HG03378 (cell line): Measurements from ENCODE around the gene ASXL1.

Source experiments
- ATAC-seq: cut with Tn5 transposase; IDR thresholded peaks from one replicate; pipeline ENCODE4 v1.9.1; 2021; ENCODE audit warnings: mild to moderate bottlenecking, moderate library complexity; ENCODE audit not compliant: unreplicated experiment

ASXL1 gene

DNA sequence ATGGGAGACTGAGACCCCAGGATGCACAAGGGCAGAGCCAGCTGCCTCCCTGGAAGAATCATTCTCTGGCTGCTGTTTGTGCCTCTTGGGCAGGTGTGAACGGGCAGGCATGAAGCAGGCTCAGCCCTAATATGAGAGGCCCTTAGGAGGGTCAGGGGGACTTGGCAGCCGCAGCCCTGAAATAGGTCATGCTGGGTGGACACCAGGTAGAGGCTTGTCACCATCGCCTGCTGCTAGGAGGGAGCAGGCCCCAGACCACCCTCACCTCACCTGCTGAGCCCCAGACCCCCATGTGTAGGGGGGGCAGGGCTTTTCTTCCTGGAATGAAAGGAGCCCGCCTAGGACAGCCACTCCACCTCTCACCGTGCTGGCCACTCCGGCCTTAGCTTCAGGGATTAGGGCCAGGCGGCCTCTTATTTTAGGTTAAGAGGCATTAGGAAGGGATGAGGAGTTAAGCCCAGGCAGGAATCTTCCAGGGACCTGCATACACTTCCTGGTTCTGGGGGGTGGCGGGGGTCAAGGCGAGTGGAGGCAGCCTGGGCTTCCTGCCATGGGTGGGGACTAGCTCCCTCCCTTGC lies 92.4 kb downstream of the ASXL1 start:
- no peak for ATAC-seq

DNA sequence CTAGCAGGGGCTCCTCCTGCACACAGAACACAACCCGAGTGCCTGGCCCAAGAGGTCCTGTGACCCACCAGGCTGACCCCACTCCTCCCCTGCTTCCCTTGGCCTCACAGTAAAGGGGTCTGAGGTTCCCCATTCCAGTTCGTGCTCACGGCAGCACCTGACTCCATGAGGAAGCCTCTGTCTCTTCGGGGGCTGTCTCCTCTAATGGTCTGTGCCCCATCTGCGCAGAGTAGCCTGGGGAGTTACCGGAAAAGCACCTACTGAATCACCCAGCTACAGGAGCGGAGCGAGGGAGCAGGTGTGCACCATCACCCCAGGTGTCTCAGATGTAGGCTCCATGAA lies 93.2 kb downstream of the ASXL1 start:
- no peak for ATAC-seq

GRCh38 chr20:32451682-32452461 lies 93.7 kb downstream of the ASXL1 start:
- ATAC-seq: no peak

GRCh38 chr20:32452776-32453466 lies 94.8 kb downstream of the ASXL1 start:
- no peak for ATAC-seq

DNA sequence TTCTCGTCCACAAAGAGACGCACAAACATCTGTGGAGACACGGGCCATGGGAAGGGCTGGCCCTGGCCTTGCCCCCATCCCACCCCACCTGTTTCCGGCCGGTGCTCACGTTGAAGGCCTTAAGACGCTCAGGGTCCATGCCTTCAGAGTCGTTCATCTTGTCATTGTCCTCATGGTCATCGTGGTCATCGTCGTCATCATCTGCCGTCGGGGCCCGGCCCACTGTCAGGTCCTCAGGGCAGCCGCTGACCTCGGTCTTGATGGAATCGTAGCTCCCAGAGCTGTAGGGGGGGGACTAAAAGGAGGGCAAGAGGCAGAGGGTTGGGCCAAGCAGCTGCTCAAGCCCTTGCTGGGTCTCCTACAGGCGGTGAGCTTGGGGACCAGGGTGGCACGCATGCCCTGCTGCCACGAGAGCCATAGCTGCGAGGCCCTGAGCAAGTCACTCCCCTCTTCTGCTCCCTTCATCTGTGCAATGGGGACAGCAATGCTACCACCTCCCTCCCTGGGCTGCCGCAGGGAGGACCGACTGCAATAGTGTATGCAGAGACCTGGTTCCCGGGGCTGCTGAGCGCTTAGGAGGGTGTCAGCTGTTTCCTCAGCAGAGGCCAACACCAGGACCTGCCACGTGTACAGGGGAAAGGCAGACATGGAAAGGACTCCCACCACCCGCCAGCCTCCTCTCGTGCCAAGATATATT lies 95.5 kb downstream of the ASXL1 start:
- ATAC-seq: no peak

- ATAC-seq: no peak
These were observed 96.3 kb downstream of the ASXL1 start for GRCh38 chr20:32454164-32455145.

DNA sequence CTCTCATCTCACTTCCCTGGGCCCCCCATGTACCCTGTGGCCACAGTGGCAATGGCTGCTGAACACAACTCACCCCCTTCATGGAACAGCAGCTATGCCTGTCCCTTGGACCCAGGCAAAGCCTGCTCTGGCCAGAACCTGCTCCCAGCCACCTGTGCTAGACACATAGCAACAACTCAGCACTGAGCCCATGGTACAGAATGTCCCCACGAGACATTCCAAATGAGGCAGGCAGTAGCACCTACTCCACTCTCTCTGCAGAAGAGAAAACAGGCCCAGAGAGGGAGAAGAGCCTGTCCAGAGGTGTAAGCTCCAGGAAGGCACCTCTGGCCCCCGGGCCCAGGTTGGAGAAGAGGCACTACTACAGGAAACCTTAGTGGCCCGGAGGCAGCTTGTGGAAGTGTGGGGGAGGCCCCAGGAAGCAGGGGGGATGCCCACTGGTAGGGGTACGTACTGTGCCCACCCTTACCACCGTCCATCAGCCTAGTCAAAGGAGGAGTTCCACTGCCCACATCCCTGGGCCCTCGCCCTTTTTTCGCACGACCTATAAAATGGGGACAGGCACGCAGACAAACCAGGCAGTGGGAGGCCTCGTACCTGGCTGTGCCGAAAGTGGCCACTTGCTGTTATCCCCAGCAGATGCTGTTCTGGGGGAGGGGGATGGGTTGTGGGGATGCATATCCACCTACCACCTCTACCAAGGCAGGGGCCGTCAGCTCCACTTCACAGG lies 97.2 kb downstream of the ASXL1 start:
- no peak for ATAC-seq

DNA sequence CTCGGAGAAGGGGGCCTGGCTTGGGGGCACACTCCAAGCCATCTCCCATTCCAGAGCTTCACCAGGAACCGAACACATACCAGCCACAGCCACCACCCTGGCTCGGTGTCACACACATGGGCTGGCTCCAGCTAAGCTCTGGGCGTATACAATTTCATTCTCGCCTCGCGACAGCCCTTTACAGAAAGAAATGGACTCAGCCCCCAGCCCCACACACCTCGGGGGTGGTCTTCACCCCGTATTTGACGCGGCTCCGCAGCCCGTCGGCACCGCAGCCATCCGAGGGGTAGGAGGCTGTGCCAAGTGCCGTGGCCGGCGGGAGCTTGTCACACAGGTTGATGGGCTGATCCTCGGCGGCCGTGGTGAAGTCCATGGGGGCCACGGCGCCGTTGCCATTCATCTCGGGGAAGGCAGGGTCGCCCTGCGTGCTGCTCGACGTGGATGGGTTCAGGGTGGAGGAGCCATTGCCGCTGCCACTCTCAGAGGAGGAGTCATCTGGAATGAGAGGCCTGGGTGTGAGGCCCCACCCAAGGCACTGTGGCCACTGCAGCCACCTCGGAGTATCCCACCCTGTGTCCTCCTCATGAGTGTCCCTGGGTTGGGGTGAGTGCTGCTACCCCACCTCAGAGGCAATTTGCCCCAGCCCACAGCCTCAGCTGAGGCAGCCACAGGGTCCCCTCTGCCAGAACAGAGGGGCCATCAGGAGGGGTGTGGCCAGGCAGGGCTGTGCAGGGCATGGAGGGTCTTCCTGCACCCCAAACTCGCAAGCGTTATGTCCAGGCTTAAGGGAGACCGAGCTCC lies 98.0 kb downstream of the ASXL1 start:
- ATAC-seq: no peak

DNA sequence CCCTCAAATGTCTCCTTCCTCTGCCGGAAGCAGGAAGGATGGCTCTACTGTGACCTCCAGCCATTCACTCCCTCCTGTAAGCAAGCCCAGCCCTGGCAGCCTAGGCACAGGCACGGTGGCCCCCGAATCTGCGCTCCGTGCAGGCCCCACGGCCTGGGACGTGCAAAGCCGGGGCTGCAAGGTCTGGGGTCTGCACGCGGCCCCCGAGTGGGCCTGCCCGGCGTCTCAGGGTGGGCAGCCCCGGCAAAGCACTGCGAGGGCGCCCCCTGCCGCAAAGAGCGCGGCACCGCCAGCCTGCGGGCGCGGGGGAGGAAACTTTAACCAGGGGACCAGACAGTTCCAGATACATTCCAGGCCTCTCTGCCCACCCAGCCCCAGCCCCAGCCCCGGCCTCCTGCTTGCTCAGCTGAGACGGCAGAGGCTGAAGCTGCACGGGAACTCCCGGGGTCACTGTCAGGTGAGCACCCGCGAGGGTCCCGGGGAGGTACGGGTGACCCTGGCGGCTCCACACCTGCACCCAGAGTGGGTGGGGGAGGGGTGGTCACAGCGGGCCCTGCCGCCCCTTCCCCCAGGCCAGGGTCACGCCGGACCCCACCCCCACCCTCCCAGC lies 98.8 kb downstream of the ASXL1 start:
- ATAC-seq: no peak

DNA sequence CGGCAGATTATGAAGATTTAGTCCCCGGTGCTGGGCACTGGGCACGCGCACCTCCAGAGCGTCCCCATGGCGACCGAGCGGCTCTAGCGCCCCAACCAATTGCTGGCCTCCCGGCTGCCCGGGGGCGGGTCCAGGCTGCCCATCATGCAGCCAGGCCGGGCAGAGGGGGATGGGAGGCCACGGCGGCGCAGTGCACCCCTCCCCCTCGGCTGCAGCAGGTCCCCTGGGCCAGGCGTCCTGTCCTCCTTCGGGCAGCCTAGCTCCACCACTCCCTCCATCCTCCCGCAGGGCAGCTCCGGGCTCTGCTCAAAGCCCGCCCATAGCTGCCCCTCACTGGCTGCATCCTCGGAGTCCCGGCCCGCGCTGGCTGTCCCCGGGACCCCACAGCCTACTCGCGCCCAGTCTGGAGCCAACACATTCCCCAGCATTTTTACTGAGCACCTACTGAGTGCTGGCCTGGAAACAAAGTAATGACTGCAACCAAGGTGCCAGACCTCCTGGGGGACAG lies 99.4 kb downstream of the ASXL1 start:
- ATAC-seq: no peak

- no peak for ATAC-seq
These were observed 100.1 kb downstream of the ASXL1 start for GRCh38 chr20:32458061-32458836.

DNA sequence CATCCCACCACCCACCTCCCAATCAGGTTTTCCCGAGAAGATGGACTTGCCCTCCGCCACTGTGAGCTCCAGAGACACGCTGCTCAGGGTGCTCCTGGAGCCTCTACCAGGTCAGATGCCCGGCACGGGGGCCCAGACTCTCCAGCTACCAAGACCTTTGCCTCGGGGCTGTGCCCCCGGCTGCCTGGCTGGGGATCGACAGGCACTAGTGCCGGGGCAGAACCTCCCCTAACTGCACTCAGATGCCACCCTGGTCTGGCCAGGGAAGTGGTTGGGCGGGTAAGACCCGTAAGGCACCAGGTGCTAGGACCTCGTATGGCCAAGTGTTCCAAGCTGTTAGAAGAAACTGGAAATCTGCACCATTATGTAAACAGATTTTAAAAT lies 100.7 kb downstream of the ASXL1 start:
- ATAC-seq: no peak

DNA sequence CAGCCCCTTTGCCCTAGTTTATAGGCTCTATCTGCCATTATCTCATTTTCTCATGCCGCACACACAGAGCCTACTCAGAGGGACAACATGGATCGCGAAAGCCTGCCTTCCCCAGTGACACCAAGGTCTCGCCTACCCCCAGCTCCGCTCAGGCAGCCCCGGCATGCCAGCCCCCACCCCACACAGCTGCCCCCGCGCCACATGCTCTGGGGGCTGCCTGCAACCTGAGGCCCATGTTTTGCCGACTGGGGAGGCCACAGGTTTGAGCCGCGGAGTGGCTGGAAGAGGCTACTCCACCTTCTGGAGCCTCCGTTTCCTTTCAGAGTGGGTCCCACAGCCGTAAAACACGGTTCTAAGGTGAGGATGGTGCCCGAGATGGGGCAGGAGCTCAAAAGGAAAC lies 102.1 kb downstream of the ASXL1 start:
- ATAC-seq: no peak

DNA sequence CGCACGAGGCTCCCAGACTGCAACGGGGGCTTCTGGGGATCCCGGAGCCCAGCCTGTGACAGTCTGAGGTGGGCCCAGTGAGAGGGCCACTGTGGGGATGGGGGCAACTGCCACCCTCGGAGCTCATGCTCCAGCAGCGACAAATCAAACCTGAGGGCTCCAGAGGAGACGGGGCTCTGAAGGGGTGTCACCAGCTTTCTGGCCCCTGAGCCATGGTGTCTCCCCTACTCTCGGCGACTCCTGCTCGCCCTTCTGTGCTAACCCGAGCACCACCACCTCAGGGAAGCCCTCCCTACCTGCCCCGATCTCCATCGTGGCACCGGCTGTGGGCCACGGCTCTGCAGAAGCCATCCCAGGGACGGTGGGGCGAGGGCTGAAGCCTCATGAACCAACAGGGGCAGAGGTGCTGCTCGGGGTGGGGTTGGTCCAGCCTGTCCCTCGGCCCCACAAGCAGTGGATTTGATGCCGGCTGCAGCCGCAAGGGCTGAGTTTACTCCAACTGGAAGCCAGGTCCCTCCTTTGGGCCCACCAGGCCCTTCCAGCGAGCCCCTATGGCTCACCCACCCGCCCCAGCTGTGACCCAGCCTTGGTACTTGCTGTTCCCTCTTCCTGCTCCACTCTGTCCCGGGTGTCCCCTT lies 102.7 kb downstream of the ASXL1 start:
- ATAC-seq: no peak

- no peak for ATAC-seq
These were observed 103.9 kb downstream of the ASXL1 start for GRCh38 chr20:32461836-32462600.

DNA sequence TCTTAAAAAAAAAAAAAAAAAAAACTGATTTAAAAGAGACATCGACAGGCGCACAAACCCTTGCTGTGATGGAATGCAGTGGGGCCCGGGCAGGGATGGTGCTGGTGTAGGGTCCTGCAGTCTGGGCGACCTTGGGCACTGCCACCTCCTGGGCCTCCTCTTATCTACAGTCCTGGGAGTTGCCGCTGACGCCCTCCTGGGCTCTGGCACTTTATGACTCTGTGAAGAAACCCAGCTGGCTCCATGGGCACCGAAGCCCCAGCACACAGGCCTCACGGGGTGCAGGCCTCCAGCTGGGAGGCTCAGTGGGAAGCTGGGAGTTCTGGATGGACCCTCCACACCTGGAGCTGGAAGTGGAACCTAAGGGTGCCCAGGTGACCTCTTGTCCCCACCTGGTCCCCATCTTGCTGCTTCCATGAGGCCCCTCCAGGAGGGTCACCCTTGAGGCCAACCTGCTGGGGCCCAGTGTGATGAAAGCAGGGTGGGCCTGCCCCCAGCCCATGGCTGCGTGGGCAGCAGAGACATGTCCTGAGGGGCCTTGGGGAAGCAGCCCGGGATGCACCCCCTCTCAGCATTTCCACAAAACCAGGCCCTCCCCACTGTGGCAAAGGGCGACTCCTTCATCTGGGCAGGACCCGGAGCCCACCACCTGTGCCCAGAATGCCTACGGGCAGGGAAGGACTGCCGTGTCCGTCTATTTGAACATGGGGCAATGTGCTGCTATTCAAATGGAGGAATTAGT lies 104.9 kb downstream of the ASXL1 start:
- ATAC-seq: no peak
